ENCODE measurements around the gene NMD3.
"Not testable (repeated sequence)": the region's sequence is repeated elsewhere in the genome, so short reads cannot be mapped to it uniquely, and the experiment has no call there.

Gene NMD3

DNA sequence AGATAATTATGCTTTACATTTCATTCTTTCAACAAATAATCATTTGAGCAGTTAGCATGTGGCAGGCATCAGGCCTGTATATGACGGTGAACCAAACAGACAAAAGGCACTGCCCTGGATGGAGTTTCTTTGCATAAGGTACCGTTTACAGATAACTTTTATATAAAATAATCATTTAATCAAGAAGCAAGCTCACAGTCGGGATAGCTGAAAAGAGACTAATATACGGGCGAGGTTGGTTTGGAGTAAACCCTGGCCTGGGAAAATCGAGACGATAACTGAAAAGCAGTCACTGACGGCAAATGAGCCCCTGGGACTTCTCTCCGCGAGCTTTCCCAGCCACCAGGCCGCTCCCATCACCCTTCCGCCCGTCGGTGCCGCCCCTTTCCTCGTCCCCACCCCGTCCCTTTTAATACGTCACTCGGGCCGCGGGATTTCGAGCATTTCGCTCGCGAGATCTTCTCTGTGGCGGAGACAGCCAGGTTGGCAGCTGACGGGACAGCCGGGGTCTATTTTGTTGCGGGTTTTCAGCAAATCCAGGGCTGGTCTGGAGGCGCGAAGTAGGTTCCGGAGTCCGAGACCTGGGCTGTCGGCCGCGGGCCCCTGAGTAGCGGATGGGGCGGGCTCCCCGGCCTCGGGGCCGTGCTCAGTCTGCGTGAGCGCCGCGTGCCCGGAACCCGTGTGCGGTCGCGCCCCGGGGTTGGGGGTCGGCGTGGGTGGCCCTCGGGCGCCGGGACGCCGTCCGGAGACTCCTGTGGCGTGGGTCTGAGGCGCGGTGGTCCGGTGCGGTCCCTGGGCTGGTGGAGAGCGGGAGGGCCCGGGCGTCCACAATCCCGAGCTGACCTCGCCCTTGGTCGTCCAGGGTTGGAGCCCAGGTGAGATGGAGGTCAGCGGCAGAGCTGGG lies at the start of gene NMD3:
NMD3 (plus strand) TSS at position 462 of the 904 bp plus-strand sequence. CDS start 703 bp downstream, outside the sequence.
- peak; percentile 93 for DNase-seq

DNA sequence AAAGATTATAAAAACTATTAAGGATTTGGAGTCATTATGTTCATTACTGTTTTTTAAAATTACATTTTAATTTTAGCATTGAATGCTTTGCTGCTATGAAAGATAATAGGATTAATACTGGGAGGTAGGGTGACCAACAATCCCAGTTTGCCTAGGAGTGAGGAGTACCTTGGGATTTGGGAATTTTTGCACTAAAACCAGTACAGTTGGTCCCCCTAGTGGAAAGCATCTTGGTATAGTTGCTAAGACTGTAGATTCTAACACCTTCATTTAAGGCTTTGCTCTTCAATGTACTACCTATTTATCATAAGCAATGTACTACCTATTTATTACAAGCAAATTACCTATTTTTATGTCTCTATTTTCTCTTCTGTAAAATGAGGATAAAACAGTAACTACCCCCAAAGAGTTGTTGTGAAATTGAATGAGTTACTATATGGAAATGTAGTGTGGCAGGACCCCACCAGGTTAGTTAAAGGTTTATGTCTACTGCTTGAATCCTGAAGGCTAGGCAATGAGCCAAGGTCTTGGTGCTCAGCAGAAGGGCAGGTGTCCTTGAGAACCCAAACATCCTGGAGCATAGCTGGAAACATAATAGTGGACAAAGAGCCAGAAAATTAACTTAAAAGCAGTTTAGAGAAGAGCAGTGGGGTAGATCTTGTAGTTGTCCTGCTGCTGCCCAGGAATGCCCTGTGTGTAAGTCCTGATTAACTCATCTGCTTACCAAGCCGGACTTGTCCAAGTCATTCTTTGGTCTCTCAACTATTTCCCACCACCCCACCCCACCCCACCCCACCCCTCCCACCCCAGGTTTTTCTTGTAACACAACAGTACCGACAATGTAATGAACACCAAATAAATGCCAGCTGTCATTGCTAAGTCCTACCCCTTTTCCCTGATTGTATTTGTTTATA lies 49.2 kb upstream of the NMD3 start:
- no peak for DNase-seq

DNA sequence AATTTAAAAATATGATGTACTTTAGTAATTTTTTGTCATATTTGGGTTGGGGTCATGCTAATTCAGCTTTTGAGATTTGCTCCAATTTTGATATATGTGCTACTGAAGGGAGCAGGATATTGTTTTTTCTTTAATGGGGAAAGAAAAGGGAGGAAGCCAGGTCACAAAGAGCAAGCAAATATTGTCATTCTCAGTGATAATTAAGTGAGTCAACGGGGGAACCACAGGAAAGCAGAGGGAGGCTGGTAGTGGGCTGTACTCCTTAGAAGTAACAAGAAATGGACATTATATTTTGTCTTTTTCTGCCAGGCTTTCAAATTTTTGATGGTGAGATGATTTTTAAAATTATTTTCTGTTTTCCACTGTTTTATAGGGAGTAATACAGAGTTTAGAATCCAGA lies 45.6 kb upstream of the NMD3 start:
- no peak for DNase-seq

DNA sequence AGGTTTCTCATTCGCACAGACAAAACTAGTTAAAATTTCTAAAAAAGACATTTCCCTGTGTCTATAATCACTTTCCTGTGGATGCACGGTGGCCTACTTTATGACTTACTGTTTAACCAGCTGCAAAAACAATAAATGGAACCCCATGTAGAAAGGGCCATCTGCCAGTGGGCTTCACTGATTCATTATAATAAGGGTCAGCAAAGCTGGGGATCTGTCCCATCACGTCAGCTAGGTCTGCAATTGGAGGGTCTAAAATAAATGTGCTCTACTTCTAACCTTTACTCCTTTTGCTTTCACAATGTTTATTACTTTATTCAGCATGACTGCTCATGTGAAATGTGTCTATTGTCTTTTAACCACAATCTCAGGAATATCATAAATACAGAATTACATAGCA lies 43.1 kb upstream of the NMD3 start:
- no peak for DNase-seq

DNA sequence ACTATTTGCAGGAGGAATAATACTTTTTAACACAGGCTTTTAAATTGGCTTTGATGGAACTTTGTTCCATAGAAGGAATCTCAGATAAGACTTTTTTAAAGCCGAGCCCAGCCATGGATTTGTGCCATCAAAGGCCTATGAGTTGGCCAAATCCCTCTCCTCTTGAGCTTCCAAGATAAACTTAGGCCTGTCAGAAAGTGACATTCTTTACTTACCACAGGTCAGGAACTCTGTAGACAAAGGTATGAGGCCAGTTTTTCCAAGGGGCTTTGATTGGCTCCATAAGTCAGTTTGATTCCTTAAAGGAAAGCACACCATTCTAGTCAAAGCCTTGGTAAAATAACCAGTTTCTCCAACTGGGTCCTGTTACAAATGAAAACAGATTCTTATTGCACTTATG lies 39.7 kb upstream of the NMD3 start:
- DNase-seq, result not testable (repeated sequence)

DNA sequence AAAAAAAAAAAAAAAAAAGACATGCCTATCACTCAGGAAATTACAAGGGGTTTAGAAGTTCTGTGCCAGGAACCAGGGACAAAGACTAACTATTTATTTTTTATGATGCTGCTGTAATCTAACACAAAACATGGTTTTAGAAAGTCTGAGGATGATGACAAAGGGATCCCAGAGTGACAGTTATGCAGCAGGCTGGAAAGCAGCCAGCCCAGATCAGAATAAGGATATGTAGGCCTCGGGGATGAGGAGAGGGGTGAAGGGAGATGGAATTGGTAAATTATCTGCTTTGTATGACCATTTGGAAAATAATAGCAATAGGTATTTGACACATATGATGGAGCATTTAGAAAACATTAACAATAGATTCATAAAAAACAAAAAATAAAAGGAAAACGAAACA lies 34.1 kb upstream of the NMD3 start:
- no peak for DNase-seq

DNA sequence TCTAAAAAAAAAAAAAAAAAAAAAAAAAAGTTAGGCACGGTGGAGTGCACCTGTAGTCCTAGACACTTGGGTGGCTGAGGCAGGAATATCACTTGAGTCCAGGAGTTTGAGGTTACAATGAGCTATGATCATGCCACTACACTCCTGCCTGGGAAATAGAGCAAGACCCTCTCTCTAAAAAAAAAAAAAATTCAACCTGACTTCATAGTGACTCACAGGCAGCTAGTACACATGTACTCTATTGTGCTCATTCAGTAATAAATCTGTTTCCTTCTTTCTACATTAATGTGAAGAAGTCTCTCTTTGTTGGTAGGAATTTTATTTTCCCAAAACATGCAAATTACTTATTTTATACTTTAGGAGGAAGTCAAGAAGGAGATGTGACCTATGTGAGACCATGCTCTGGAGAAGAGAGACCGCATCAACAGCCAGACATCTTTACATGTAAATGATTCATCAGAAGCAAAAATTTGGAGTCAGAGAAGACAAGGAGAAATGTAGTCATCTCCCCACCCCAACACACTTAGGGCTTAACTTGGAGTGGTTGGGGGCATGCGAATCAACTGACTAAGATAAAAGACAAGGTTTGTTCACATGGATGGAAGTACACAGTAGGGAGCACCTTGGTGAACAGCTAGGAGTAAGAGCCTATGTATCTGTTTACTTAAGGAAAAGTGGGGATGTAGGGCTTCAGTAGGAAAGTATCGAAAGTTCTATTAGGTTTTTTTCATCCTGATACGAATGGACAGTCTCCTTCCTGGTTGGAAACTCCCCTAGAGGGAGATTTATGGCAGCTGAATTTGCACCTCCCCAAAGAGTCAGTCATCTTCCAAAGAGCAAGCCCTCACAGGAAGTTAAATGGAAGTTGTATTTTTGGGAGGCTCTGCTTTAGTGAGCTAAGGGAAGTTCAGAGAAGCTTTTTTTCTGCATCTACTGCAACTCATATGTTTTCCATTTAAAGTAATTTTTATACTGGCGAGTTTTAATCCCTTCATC lies 23.0 kb upstream of the NMD3 start:
- no peak for DNase-seq

DNA sequence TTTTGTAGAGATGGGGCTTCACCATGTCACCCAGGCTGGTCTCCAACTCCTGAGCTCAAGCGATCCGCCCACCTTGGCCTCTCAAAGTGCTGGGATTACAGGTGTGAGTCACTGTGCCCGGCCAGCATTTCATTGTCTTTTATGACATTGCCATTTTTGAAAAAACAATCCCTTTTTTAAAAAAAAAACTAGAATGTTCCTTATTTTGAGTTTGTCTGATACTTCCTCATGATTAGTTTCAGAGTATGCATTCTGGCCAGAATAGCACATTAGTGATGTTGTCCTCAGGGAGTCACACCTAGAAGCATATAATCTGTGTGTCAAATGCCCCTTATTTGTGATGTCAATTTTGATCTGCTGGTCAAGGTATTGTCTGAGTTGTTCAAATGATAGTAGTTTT lies 21.2 kb upstream of the NMD3 start:
- DNase-seq, result no peak

DNA sequence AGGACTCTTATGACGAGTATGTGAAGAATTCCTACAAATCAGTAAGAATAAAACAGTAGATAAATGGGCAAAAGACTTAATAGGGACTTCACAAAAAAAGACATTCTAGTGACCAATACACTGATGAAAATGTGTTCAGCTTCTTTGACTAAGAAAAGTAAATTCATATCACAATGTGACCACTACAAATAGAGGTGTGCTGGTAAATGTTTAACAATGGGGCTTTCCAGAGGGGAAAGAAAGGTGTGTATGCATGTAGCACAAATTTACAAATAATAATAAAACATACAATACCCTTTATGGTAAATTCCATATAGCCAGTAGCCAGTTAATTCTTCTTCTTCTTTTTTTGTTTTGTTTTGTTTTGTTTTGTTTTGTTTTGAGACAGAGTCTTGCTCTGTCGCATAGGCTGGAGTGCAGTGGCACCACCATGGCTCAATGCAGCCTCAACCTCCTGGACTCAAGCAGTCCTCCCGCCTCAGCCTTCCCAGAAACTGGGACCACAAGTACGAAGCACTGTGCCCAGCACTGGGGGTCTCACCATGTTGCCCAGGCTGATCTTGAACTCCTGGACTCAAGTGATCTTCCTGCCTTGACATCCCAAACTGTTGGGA lies 17.5 kb upstream of the NMD3 start:
- DNase-seq, result no peak

DNA sequence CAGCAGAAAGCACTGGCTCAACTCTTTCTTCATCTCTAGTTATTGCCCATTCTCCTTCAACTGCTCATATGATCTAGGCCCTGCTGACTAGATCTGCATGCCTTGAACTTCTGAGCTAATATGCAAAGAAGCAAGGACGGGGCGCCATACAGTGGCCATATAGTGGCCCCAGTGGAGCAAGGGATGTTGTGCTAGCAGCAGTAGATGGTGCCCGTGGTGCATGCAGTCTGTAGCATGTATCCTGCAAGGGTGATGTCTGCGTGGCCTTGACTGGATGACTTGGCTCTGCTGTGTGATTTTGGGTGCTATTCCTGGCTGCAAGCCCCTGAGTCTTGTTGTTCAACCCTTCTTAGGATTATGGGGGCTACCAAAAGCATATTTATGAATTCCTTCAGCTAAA lies 12.2 kb upstream of the NMD3 start:
- DNase-seq, result no peak

DNA sequence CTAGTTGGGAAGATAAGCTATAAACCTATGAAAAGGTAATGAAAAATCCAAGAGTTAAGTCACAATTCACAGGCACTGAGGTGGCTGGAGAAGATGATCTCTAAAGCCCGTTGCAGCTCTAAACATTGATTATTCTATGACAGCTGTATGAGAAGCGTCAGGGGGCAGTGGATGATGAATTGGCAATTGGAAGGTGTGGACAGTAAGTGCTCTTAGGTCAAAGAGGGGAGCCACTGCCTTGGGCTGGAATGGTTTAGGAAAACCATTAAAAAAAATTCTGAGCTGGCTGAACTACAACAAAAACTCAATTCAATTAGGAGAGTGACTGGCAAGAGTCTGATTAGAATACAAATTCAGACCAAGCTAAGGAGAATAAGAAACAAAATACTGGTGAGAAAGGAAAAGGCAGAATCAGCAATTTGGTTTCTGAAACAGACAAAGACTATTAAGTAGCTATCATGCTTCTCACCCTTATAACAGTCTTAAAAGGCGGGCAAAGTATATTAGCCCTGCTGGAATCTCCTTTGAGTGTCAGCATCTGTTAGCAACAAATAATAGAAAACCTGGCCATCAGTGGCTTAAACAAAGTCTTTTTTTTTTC lies 8.8 kb upstream of the NMD3 start:
- no peak for DNase-seq

DNA sequence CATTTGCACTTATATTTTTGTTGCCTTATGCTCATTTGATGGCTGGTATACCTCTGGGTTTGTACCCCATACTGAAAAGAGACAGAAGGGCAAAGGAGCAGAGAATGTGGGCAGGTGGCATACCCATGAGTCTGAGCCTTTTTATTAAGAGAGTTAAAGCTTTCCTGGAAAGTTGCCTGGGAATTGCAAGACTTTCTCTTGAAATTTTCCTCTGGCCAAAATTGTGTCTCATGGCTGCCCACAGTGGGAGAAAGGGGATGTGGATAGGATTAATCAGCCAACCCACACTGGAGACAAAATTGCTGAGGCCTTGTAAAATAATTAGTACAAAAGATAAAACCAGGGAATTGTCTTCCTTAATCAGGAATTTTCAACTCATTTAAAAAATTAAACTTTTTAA lies 8.2 kb upstream of the NMD3 start:
- no peak for DNase-seq

DNA sequence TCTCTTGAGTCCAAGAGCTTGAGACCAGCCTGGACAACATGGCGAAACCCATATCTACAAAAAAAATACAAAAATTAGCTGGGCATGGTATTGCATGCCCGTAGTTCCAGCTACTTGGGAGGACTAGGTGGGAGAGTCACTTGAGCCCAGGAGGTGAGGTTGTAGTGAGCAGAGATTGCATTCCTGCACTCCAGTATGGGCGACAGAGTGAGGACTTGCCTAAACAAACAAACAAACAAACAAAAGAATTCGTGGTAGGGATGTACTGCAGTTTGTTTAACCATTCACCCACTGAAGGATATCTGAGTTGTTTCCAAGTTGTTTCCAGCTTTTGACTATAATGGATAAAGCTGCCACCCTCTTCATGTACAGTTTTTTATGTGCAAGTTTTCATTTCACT lies 7.5 kb upstream of the NMD3 start:
- no peak for DNase-seq

DNA sequence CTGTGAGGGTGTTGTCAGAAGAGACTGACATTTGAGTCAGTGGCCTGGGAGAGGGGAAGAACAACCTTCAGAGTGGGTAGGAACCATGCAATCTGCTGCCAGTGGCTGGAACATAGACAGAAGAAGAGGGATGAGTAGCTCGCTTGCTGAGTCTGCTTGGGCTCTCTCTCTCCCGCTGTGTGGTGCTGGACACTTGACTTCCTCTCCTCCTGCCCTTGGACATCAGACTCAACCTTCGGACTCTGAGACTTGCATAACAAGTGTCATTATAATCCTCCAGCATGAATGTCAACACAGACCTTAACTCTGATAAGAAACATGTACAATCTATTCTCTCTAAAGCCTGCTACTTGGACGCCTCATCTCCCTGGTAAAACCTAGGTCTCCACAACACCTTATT lies 5.9 kb upstream of the NMD3 start:
- DNase-seq, result no peak

DNA sequence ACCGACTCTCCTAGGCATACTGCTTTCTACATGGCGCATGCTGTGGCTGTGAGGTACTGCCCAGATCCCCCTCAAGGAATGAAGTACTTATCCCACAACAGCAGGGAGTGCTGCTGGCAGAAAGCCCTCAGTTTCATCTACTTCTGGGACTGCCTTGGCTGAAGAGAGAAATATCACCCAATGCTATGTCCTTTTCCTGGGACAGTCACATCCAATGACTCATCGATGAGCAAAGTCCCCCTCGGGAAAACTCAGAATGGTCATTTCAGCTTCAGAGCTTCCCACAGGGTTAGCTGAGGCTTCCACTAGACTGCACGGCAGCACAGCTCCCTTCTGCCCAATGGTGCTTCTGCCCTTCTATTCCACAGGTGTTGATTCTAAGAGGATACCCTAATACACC lies 3.6 kb upstream of the NMD3 start:
- no peak for DNase-seq

DNA sequence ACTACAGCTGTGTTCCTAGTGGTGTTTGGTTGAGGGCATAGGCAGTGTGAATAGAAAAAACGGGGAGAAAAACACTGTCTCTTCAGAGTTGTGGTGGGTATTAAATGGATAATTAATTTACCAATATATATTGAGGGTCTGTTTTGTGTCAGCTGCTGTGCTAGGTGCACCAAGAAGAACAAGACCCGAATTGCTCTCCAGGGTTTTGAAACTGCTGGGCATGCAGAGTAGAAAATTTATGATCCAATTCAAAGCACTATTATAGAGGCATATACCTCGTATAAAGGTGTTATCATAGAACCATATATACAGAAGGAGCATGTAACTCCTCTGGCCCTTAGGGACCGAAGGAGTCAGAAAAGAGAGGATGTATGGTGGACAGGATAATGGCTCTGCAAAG lies 1.6 kb upstream of the NMD3 start:
- no peak for DNase-seq

DNA sequence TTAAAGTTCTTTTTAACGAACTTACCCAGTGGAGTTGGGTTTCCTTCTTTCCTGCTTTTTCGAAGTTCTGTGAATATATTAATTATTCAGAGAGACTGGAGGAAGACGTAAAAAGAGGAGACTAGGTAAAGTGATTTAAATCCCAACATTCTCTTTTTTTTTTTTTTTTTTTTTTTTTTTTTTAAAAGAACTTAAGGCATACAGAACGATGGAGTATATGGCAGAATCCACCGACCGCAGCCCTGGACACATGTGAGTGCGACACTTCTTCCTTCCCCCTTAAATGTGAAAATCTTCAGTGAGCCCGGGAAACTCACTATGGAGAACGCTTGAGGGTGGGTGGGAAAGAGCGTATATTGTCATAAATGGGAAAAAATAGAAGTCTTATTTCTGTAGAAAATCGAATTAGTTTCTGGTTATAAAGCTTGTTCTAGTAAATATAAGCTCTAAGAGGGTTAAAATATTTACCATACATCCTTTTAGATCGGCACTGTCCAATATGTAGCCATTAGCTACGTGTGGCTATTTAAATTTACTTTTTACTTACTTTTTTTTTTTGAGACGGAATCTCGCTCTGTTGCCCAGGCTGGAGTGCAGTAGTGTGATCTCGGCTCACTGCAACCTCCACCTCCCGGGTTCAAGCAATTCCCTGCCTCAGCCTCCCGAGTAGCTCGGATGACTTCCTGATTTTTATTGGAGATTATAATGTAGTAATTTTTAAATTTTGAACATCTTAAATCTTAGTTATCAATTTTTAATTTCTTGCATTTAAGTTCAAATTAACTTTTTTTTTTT lies 892 bp downstream of the NMD3 start:
- DNase-seq, result no peak

DNA sequence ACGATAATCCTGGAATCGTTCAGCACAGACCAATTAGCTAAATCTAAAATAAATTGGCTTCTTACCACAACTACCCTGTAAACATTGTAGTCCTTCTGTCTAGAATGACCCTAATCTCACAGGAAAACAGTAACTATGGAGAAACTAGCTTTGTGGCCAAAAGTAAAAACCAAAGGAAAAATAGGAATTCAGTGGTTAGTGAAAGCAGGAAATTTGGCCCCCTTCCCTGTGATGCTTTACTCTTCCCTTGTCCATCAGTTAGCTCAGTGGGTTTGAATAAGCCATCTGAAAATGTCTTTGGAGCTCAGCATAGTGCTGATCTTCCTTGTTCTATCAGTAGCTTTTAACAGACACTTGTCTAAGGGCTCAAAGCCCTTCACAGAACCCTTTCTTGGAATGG lies 1.6 kb downstream of the NMD3 start:
- DNase-seq, result no peak

DNA sequence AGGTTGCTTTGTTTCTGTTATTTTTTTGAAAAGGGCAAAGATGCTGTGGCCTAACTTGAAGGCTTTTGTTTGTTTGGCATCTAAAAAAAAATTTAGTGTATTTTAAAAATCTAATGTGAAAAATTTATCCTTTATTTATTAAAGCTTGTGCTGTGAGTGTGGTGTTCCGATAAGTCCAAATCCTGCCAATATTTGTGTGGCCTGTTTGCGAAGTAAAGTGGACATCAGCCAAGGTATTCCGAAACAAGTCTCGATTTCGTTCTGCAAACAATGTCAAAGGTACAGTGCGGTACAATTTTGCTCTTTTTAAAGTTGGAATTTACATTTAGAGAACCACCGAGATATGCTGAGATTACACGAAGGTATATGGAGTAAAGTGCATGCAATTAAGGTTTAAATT lies 3.7 kb downstream of the NMD3 start:
- DNase-seq, result no peak

DNA sequence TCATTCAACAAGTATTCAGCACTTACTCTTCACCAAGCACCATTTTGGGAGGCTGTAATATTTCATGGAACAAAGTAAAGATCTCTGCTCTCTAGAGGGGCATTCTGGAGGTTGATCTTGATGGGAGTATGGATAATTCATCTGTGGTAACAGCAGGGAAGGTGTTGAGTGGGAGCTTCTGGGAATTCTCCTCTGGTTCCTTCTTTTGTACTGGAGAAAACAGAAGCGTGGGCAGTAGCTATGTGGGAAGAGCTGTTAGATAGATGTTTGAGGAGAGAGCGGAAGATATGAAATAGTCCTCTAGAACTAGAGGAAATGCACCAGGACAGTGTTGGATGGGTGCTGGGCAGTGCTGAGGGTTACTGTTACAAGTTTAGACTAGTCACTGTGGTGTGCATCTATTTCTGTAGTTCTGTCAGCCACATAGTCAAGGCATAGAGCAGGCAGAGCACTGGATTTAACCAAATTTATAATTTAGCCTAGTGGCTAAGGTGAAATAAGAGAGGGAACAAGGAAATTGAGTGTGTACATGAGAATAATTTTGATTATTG lies 9.6 kb downstream of the NMD3 start:
- no peak for DNase-seq

DNA sequence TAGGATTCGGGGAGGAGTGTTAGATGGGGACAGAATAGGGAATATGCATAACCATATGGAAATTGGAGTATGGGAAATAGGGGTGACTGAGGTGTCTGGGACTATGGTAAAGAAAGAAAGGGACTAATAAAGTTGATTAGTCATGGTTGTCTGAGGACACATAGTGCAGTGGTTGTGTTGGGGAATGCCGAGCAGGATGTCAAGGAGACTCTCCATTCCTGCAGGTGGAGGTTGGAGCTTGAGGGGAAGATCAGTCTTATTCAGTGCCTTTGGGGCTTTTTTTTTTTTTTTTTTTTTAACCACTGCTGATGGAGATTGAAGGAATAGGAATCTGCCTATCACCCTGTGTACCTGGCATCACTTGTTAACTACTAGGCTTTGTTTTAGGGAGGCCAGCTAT lies 10.8 kb downstream of the NMD3 start:
- no peak for DNase-seq
